Hair follicle dermal papilla cell (primary cell): ENCODE results near the gene WDR64. TPM values are rescaled to one million over a fixed set of nuclear protein-coding genes. Genes with fewer than 3 reads are reported as not detected.

Experiments
- total RNA-seq: library from RNA; depleted of rRNA; stranded (reverse); fragments of >200 nt; gene quantifications from 2 replicates; pipeline ENCODE4 v1.2.3, GENCODE V29; 2012

Gene WDR64
- under 0.01 TPM in 1 of 2 replicates, not detected in the other for total RNA-seq

GRCh38 chr1:241652012-241652411 lies at the start of gene WDR64:
Gene WDR64, plus strand, starts transcription at chr1:241652281. Its CDS starts 204 bp downstream, at chr1:241652485.

GRCh38 chr1:241640149-241640866 lies 11.8 kb upstream of the WDR64 start, which contains the start of the genes CHML and OPN3:
Gene CHML, minus strand, starts transcription at chr1:241640369. Its CDS starts 4,603 bp downstream, at chr1:241635766.
Gene OPN3, minus strand, starts transcription at chr1:241640369. Its CDS starts 115 bp downstream, at chr1:241640254.

DNA sequence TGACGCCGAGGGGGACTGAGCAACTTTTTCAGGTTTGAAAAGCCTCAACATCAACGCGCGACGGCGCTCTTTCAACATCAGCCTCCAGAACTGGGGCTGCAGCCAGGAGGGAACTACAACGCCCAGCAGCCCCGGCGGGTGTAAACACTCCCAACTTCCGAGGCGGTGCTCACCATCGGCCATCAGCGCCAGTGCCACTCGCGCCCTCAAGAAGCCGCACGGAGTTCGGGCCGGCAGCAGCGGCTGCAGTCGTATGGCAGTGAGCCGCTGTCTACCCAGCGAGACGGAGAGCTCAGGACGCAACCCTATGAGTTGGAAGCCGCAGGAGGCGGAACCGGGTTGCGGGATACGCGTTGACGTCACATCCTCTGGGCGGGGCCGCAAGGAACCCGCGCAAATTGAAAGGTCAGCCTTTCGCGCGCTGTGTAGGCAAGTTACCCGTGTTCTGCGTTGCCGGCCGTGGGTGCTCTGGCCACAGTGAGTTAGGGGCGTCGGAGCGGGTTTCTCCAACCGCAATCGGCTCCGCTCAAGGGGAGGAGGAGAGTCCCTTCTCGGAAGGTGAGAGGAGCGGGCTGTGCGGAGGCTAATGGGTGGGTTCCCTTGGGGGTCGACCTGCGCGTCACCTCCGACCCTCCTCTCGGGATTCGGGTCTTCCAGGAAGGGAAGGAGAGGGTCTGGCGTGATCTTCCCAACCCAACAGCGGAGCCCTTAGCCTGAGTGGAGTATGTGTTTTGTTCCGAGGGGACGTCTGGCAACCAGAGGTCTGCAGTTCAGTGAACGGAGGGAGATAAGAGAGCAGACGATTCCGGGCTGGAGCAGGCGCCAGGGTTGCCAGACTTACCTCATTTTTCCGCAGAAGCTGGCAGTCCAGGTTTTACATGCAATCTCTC lies 196.0 kb downstream of the WDR64 start, which contains the start of gene EXO1:
EXO1 (plus strand) TSS at position 409 of the 890 bp plus-strand sequence. CDS start 2,222 bp downstream, outside the sequence.

Other genes starting within 250 kb of the WDR64 start
- gene FH, start 132.5 kb upstream of the WDR64 start, total RNA-seq, result 71.7 and 74.7 TPM in 2 replicates
- under 0.01 and 0.49 TPM in 2 replicates for gene KMO, start 119.9 kb upstream of the WDR64 start, total RNA-seq
- 16.8 and 19.1 TPM in 2 replicates for gene CHML, start 11.9 kb upstream of the WDR64 start, total RNA-seq
- 14.3 and 14.6 TPM in 2 replicates for gene OPN3, start 11.9 kb upstream of the WDR64 start, total RNA-seq
- 1.7 and 3.2 TPM in 2 replicates for gene EXO1, start 195.9 kb downstream of the WDR64 start, total RNA-seq